Stimulated activated CD4-positive, alpha-beta T cell treated with anti-CD3 and anti-CD28 coated beads, Interleukin-4, amount 100 ng/mL, for 48 hours (primary cell): Measurements from ENCODE around the gene RBM3.
"Not testable (repeated sequence)": the region's sequence is repeated elsewhere in the genome, so short reads cannot be mapped to it uniquely, and the experiment has no call there.

Experiments used
- DNase-seq, 2 donors: peaks; one replicate each; pipeline ENCODE4 v3.0.0-alpha.2; 2020; ENCODE audit warnings: low read depth in 2 of 2

The RBM3 gene

GRCh38 chrX:48574270-48575266 lies at the start of gene RBM3:
Gene RBM3, plus strand, starts transcription at chrX:48574484. Its CDS starts 697 bp downstream, at chrX:48575181.
- DNase-seq: peak; percentile 83 to 86

GRCh38 chrX:48525853-48526252 lies 48.4 kb upstream of the RBM3 start:
- DNase-seq: not testable (repeated sequence)

GRCh38 chrX:48530736-48531135 lies 43.5 kb upstream of the RBM3 start:
- no peak for DNase-seq

- no peak for DNase-seq
Measured at GRCh38 chrX:48531358-48531959, 42.8 kb upstream of the RBM3 start.

GRCh38 chrX:48532161-48532560 lies 42.1 kb upstream of the RBM3 start:
- no peak for DNase-seq

- DNase-seq: no peak
Measured at GRCh38 chrX:48533165-48533564, 41.1 kb upstream of the RBM3 start.

GRCh38 chrX:48538641-48539344 lies 35.5 kb upstream of the RBM3 start:
- no peak for DNase-seq

GRCh38 chrX:48539345-48540027 lies 34.8 kb upstream of the RBM3 start, which contains the start of gene TBC1D25:
Gene TBC1D25, plus strand, starts transcription at chrX:48539714. Its CDS starts 84 bp downstream, at chrX:48539798.
- peak; percentile 93 to 94 for DNase-seq

- DNase-seq: peak; percentile 36 to 41
Measured at GRCh38 chrX:48540028-48540375, 34.3 kb upstream of the RBM3 start.

GRCh38 chrX:48540480-48540879 lies 33.8 kb upstream of the RBM3 start:
- DNase-seq: no peak

- no peak for DNase-seq
Measured at GRCh38 chrX:48541140-48541814, 33.0 kb upstream of the RBM3 start.

- no peak for DNase-seq
Measured at GRCh38 chrX:48548871-48549270, 25.4 kb upstream of the RBM3 start.

GRCh38 chrX:48555731-48556325 lies 18.5 kb upstream of the RBM3 start:
- not testable (repeated sequence) for DNase-seq

- DNase-seq: no peak
Measured at GRCh38 chrX:48558271-48558670, 16.0 kb upstream of the RBM3 start.

- no peak for DNase-seq
Measured at GRCh38 chrX:48559636-48560035, 14.6 kb upstream of the RBM3 start.

- no peak for DNase-seq
Measured at GRCh38 chrX:48560056-48560455, 14.2 kb upstream of the RBM3 start.

- no peak for DNase-seq
Measured at GRCh38 chrX:48560681-48561080, 13.6 kb upstream of the RBM3 start.

- DNase-seq: no peak
Measured at GRCh38 chrX:48569958-48570357, 4.3 kb upstream of the RBM3 start.

GRCh38 chrX:48573690-48574269 lies 504 bp upstream of the RBM3 start:
- DNase-seq: no peak

GRCh38 chrX:48575642-48576041 lies 1.4 kb downstream of the RBM3 start:
- no peak for DNase-seq
